ENCODE results near the gene PLOD3. TPM values are rescaled to one million over a fixed set of nuclear protein-coding genes. Genes with fewer than 3 reads are reported as not detected.
A peak's percentile ranks its signal among the peaks of the same experiment; 100 is the strongest.

The PLOD3 gene
- total RNA-seq, 1 experiment from 2014 or later = 83.7 TPM

DNA sequence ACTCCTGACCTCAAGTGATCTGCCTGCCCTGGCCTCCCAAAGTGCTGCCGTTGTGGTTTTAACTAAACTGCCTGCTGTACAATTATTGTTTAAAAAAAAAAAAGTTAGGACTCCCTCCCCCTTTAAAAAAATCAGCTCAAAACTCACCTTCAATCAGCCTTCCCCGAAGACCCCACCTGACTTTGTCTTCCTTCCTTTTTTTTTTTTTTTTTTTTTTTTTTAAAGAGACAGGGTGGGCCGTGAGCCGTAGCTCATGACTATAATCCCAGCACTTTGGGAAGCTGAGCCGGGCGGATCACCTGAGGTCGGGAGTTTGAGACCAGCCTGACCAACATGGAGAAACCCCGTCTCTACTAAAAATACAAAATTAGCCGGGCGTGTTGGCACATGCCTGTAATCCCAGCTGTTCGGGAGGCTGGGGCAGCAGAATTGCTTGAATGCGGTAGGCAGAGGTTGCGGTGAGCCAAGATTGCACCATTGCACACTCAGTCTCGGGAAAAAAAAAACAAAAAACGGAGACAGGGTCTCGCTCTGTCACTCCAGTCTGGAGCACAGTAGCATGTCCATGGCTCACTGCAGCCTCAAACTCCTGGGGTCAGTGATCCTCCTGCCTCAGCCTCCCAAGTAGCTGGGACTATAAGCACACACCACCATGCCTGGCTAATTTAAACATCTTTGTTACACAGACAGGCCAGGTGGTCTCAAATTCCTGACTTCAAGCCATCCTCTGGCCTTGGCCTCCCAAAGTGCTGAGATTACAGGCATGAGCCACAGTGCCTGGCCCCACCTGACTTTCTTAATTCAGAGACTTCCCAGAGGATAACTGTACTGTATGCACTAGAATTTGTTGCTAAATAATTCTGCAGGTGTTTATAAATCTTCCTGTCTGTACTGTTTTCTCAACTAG is 24.3 kb upstream of the PLOD3 start:
- H3K27me3 ChIP-seq (ENCODE audit: insufficient read depth, low read length) = no peaks in the 10 kb centered on the region
- H3K4me2 ChIP-seq (ENCODE audit: low read length) = no peak overlapping the region
- POLR2A ChIA-PET = no interaction called here
- H3K79me2 ChIP-seq (ENCODE audit: insufficient read depth, low read length) = peaks cover 43% of the 10 kb centered on the region
- no peak overlapping the region for H3K4me3 ChIP-seq (replicated peaks in 1 of 2; ENCODE audit: low read depth in 1 of 2, low read length in 2 of 2)
- TF ChIP-seq CEBPB (IDR thresholded peaks at IDR 0.05; ENCODE audit: low read depth) (no peak), ZNF274 (IDR thresholded peaks at IDR 0.05; ENCODE audit: low read depth, low read length) (no peak), FOSL1 (IDR thresholded peaks at IDR 0.05; ENCODE audit: low read depth) (no peak), POLR2A (IDR thresholded peaks at IDR 0.05; ENCODE audit: borderline replicate concordance, extremely low read depth, insufficient read depth, insufficient read length) (no peak), SIN3A (IDR thresholded peaks at IDR 0.05; ENCODE audit: low read depth) (no peak), JUND (IDR thresholded peaks at IDR 0.05) (no peak), SRF (IDR thresholded peaks at IDR 0.05; ENCODE audit: low read depth) (no peak), EZH2 (IDR thresholded peaks at IDR 0.05) (no peak), TCF7L2 (IDR thresholded peaks at IDR 0.05; ENCODE audit: borderline replicate concordance, extremely low read depth, insufficient read depth, insufficient read length) (no peak), EZH2phosphoT487 (IDR thresholded peaks at IDR 0.05; ENCODE audit: borderline replicate concordance) (no peak), ZFX (IDR thresholded peaks at IDR 0.05) (no peak), POLR2AphosphoS5 (IDR thresholded peaks at IDR 0.05; ENCODE audit: low read depth, low read length) (no peak), RAD21 (IDR thresholded peaks at IDR 0.05; ENCODE audit: low read depth) (no peak)
- TF ChIP-seq, protein P1, sequence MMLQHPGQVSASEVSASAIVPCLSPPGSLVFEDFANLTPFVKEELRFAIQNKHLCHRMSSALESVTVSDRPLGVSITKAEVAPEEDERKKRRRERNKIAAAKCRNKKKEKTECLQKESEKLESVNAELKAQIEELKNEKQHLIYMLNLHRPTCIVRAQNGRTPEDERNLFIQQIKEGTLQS (IDR thresholded peaks at IDR 0.05) = no peak
- TF ChIP-seq, protein P2, sequence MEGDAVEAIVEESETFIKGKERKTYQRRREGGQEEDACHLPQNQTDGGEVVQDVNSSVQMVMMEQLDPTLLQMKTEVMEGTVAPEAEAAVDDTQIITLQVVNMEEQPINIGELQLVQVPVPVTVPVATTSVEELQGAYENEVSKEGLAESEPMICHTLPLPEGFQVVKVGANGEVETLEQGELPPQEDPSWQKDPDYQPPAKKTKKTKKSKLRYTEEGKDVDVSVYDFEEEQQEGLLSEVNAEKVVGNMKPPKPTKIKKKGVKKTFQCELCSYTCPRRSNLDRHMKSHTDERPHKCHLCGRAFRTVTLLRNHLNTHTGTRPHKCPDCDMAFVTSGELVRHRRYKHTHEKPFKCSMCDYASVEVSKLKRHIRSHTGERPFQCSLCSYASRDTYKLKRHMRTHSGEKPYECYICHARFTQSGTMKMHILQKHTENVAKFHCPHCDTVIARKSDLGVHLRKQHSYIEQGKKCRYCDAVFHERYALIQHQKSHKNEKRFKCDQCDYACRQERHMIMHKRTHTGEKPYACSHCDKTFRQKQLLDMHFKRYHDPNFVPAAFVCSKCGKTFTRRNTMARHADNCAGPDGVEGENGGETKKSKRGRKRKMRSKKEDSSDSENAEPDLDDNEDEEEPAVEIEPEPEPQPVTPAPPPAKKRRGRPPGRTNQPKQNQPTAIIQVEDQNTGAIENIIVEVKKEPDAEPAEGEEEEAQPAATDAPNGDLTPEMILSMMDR (IDR thresholded peaks at IDR 0.05 in 2 of 3, conservative IDR thresholded peaks at IDR 0.05 in 1 of 3; ENCODE audit: borderline replicate concordance in 1 of 3, insufficient read depth in 1 of 3, low read depth in 2 of 3, low read length in 2 of 3) = no peak
- TF ChIP-seq, protein P3, sequence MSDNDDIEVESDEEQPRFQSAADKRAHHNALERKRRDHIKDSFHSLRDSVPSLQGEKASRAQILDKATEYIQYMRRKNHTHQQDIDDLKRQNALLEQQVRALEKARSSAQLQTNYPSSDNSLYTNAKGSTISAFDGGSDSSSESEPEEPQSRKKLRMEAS (IDR thresholded peaks at IDR 0.05) = no peak
- intact Hi-C loops (cut with micrococcal nuclease) = no loop called here
- peaks cover 5 to 9% of the 10 kb centered on the region in 2 experiments; a peak in 2 of 4 replicates for H3K36me3 ChIP-seq (ENCODE audit: control insufficient read depth in 1 of 2, insufficient read depth in 2 of 2, low read length in 2 of 2)
- peaks cover 14 to 22% of the 10 kb centered on the region in 2 experiments for H3K4me1 ChIP-seq (ENCODE audit: control insufficient read depth in 1 of 2, insufficient read depth in 2 of 2, low read length in 2 of 2)
- H4K20me1 ChIP-seq (ENCODE audit: insufficient read depth) = no peaks in the 10 kb centered on the region
- H3K27ac ChIP-seq (ENCODE audit: low read depth, low read length) = 0 out of 2 replicates have a peak overlapping the region, but pooled peaks have one; percentile 4
- no peaks in the 10 kb centered on the region for H3K9me2 ChIP-seq (ENCODE audit: insufficient read depth)
- CTCF ChIA-PET = no interaction called here
- BruUV-seq (replicated peaks) = no TSS peak
- RAD21 ChIA-PET (ENCODE audit: low non-redundant PET in 1 of 2, low total read pairs in 2 of 2, uncharacterized antibody in 2 of 2, unreplicated experiment in 2 of 2) = no interaction called here
- H2AFZ ChIP-seq (ENCODE audit: low read depth, low read length, poor library complexity, severe bottlenecking) = no peak overlapping the region
- ATAC-seq (no peak), DNase-seq (ENCODE audit: low read depth, low spot score) (no peak)
- no peaks in the 10 kb centered on the region for H3K9me3 ChIP-seq (ENCODE audit: control insufficient read depth in 1 of 2, insufficient read depth in 1 of 2, low read depth in 1 of 2, low read length in 2 of 2)
- no peak overlapping the region for H3K9ac ChIP-seq (ENCODE audit: low read length)

Measured in HCT116 (cell line).